Hematopoietic multipotent progenitor cell treated with erythropoietin and hydrocortisone succinate and interleukin-3 and kit ligand, for 8 days (in vitro differentiated cells): ENCODE results near the gene AUTS2.

Experiments
- DNase-seq: peaks from one replicate; pipeline ENCODE4 v3.0.0-alpha.2; 2015

AUTS2 gene

GRCh38 chr7:70156057-70156456 lies 557.8 kb downstream of the AUTS2 start:
- DNase-seq: no peak

DNA sequence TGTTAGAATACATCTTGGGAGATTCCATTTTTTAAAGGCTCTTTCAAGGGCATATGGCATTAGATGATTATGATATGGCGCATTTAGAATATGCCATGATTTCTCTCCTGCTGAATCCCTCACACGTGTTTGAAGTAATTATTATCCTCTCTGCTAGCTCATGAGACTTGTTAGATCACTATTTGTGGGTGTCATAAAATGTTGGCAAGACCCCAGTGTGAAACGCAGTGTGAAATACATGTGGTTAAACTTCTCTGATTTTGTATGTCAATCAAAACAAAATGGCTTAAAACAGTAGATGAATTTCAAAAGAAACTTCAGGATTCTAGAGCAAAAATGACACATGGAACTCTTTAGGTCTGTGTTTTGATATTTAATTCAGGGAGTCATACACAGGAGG lies 560.8 kb downstream of the AUTS2 start:
- no peak for DNase-seq

GRCh38 chr7:70165477-70166170 lies 567.3 kb downstream of the AUTS2 start:
- DNase-seq: no peak

DNA sequence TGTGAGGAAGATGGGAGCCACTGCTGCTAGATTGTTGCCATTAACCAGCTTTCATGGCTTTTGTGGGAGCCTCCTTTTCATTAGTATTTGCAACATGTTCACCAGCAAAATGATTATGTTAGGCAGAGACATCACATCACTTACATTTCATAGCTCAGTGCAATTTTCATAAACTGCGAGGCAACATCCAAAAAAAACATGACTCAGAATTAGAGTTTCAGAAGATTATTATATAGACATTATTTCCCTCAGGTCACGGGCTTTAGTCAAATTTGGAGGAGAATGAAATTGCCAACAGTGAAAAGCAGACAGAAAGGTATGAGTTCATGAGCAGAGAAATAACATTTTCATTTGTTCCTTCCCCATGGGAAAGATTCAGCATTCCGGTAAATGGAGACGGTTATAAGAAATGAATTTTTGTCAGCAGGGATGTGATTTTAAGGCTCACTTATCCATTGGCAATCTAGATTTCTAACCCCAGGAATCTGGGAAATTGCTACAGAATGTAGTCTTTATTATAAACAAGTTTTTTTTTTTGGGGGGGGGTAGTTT lies 573.2 kb downstream of the AUTS2 start:
- no peak for DNase-seq

DNA sequence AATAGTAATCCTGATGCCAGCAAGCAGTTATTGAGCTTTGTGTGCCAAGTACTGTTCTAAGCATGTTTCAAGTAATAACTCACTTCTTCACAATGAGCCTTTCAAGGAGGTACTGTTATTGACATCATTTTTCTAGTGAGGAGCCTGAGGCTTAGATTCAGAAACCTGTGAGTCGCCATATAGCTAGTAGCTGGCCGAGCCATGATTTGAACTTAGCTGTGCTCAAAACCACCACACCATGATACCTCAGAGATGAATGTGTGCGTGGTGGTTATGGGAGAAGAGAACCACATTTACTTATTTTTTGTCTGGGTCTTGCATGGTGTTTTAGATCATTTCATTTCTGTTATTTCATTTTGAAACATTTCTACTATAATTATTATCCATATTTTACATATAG lies 578.9 kb downstream of the AUTS2 start:
- no peak for DNase-seq

DNA sequence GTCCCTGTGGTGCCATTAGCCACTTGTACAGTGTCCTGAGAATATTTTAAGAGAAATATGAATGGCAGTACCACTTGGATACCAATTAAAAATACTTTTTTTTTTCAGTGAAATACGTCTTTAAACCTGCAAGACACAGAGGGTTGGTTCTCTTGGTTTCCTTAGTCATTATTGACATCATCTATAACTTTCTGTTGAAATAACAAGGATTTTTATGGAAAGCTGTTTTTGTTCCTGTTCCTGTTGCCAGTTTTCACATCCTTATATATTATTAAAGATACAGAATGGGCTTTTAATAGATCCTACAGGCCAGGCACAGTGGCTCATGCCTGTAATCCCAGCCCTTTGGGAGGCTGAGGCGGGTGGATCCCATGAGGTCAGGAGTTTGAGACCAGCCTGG lies 579.9 kb downstream of the AUTS2 start:
- DNase-seq: no peak

GRCh38 chr7:70178787-70179186 lies 580.5 kb downstream of the AUTS2 start:
- no peak for DNase-seq

GRCh38 chr7:70182521-70182920 lies 584.2 kb downstream of the AUTS2 start:
- DNase-seq: no peak

- DNase-seq: no peak
Measured at GRCh38 chr7:70183278-70183677, 585.0 kb downstream of the AUTS2 start.

DNA sequence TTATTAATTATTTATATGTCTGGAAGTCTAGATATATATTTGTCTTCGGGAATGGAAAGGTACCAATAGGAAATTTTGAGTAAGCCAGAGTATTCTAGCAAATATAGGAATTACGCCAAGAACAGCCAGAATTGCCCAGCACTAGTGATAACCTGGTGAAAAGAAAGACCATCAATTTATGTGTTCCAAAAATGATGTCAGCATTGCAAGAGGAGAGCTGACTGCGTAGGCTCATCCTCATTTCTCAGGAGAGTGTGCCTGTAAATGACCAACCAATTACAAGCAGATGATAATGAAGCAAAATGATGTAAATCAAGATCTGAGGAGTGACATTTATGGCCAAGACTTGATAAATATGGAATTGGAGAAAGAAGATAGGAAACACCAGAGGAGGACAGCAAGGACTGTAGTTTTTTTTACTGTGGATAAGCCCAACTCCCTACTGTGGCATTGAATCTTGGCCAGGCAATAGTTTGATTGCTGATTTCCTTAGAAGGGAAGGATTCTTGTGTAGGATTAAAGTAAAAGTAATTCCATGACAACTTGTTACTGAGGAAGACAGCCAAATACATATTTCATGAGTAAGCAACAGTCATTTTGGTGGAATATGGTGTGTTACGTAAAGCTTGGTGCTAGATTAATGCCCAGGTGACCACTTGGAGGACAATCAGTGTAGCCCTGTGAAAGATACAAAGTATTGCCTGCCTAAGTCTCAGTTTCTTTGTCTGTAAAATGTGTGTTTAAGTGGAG lies 590.8 kb downstream of the AUTS2 start:
- DNase-seq: no peak

DNA sequence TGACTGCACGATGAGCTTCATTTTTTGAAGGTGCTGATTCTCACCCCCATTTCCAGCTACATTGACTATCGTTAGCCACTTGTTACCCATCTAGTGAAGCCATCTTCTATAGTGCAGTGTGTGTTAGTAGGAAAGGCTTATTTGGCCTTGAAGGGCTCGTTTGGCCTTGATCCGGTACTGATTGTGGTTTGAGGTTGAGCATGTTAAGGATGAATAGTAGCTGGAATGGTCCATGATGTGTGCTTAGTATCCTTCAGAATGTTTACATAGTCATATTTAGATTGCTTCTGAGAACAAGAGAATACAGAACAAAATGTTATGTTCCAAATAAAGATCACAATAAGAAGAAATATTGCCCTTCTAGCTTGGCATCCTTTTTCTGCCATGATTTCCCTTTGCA lies 591.5 kb downstream of the AUTS2 start:
- no peak for DNase-seq

DNA sequence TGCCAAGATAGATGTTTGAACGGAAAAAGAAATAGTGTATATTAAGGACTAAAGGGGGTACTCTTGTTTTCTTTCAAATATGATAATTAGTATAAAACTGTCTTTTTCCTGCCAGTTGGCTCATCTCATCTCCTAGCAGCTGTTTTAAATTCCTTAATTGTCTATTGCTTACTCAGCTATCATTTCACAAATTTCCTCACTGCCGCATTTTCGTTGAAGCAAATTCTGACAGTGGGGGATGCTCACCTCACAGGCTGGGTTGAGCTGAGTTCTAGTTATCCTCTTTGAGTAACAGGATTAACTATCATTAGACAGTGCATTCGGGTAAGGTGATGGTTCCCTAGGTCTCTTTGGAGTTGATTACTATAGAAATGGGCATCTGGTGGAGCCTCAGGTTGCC lies 592.0 kb downstream of the AUTS2 start:
- no peak for DNase-seq

GRCh38 chr7:70193514-70193913 lies 595.2 kb downstream of the AUTS2 start:
- peak; percentile 13 for DNase-seq

GRCh38 chr7:70208236-70209063 lies 610.2 kb downstream of the AUTS2 start:
- DNase-seq: no peak

DNA sequence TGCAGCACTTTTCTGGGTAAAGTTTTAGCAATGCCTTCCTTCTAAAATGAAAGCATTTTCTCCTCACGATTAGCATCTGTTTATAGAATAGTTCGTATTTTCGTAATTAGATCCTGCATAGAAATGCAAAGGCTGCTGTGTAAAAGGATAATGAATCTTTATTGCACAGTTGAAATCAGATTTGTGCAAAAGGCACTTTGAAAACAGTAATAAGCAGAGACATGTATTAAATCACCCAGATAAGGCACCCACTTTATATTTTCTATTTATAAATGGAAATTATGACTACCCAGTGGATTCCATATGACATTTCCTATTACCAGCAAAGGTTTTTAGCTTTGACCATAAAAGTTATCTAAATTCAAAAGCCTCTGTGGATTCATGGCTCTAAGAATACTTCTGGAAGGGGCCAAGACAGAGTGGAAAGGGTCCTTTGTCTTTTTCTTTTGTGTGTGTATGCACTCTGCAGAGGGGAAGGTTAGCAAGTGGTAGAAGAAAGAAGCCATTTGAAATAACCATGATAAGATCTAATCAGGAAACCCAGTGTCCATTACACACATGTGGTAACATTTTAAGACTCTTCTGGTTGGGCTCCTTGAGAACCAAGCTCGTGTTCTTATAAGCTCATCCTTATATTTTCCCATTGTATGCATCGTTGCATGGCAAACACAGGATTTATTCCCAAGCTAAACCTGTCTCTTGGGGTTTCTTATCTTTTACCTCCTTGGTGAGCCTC lies 612.1 kb downstream of the AUTS2 start:
- DNase-seq: no peak

GRCh38 chr7:70210936-70211310 lies 612.6 kb downstream of the AUTS2 start:
- DNase-seq: no peak

DNA sequence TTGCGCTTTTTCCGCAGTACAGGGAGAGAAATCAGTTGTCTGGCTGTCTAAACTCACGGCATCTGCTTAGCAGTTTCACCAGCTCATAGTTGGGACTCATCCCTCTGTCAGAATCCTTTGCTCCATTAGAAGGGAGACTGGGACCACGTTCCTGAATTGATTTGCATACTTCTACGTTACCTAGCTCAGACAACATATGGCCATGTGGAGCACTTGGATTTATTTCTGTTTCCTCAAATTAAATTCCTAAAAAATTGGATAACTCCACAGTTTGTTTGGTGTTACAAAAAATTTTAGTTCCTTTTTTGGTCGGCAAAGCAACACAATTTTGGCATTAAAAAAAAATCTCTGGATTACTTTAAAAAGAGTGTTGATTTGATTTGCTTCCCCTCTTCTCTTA lies 614.0 kb downstream of the AUTS2 start:
- no peak for DNase-seq

DNA sequence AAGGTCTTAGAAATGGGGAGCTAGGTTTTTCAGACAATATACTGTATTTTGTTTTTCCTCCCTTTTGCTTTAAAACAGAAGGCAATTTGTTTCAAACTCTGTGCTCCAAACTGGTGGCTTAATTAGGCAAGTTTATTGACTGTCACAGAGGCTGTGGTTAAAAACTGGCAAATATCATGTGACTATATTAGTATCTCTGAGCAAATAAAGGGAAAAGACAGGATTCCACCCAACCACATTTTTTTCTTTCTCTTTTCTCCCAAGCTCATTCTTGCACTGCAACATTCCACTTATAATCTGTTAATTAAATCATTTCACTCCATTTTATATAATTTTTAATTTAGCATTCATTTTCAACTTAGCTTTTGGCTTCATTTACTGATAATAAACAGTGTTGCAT lies 615.8 kb downstream of the AUTS2 start:
- DNase-seq: no peak

GRCh38 chr7:70215491-70215890 lies 617.2 kb downstream of the AUTS2 start:
- DNase-seq: no peak

GRCh38 chr7:70217571-70217970 lies 619.3 kb downstream of the AUTS2 start:
- no peak for DNase-seq

DNA sequence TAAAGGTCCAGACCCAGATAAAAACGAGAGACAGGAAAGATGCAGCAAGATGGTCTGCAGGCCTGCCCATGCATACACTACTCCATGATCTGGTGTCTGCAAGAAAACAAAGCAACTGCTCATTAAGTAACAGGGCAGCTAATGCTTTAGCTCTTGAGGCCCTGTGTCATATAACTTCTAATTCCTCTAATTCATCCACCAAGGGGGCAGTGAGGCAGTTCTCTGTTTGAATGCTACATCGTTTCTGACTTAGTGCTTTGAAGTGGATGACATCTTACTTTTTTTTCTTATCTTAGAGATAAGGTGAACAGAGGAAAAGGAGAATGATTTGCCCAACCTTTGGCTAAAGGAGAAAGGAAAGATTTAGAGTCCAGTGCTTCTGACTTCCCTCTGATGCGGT lies 619.7 kb downstream of the AUTS2 start:
- DNase-seq: no peak

GRCh38 chr7:70219061-70219460 lies 620.8 kb downstream of the AUTS2 start:
- DNase-seq: no peak

- no peak for DNase-seq
Measured at GRCh38 chr7:70229242-70229641, 631.0 kb downstream of the AUTS2 start.
